Loucy (cell line): Measurements from ENCODE around the gene PPP1R14C.

Experiments used
- CTCF ChIP-seq: fragments of 200-600 bp; sonication (generic); conservative IDR thresholded peaks from 2 replicates; pipeline ENCODE4 v1.5.1; 2014; ENCODE audit warnings: mild to moderate bottlenecking, antibody characterized with exemption, low read length
- EZH2phosphoT487 ChIP-seq: fragments of 200-600 bp; IDR thresholded peaks from 2 replicates; pipeline ENCODE4 v1.6.1; 2018; ENCODE audit warnings: antibody characterized with exemption, mild to moderate bottlenecking, moderate library complexity, borderline replicate concordance

GRCh38 chr6:150263765-150264404 lies 121.0 kb downstream of the PPP1R14C start:
- no peak for TF ChIP-seq CTCF
- no peak for TF ChIP-seq EZH2phosphoT487
